Adipose tissue (tissue), 3 donors: ENCODE measurements around the gene CRYBG2. TPM values are rescaled to one million over a fixed set of nuclear protein-coding genes. Genes with fewer than 3 reads are reported as not detected.
"Not testable (repeated sequence)": the region's sequence is repeated elsewhere in the genome, so short reads cannot be mapped to it uniquely, and the experiment has no call there.

ENCODE experiments used
- H3K27ac ChIP-seq: one replicate; pipeline ENCODE4 v1.5.1; 2013; ENCODE audit warnings: low read depth, low read length
- WGBS, 3 donors: extraction: QIAGEN DNeasy Blood & Tissue Kit; methylation state at CpG; one replicate each; pipeline ENCODE4 v1.1.7; 2013; 5-methylcytosine and 5-hydroxymethylcytosine counted together
- polyA plus RNA-seq, 3 donors: library from polyadenylated mRNA; stranded (reverse); fragments of 200-250 nt; gene quantifications; one replicate each; pipeline ENCODE4 v1.2.3, GENCODE V29; 2013
- donor health status: healthy with polysubstance abuse.
- donor health status: Bipolar disorder and iron deficiency.
- donor health status: healthy.

Gene CRYBG2
- polyA plus RNA-seq, 3 donors, result 0.14 to 0.18 TPM; not detected in 1

GRCh38 chr1:26373789-26374188 is 19.9 kb upstream of the CRYBG2 start:
- 58 to 64% (median 59%) methylated on average over 2 of the region's 2 CpGs for WGBS, 3 donors
- no peak overlapping the region for H3K27ac ChIP-seq

GRCh38 chr1:26373281-26373680 is 19.4 kb upstream of the CRYBG2 start:
- no peak overlapping the region for H3K27ac ChIP-seq
- 68 to 84% (median 80%) methylated on average over 4 of the region's 4 CpGs for WGBS, 3 donors

- H3K27ac ChIP-seq, result not testable (repeated sequence)
- WGBS, 3 donors, result 53 to 66% (median 63%) methylated on average over 3 of the region's 3 CpGs
Observed at GRCh38 chr1:26372611-26373010, 18.7 kb upstream of the CRYBG2 start, which contains the start of gene ZNF683. ZNF683 (minus strand) TSS chr1:26372750; CDS start chr1:26368571, 4,179 bp downstream.

GRCh38 chr1:26372039-26372438 is 18.1 kb upstream of the CRYBG2 start:
- H3K27ac ChIP-seq, result no peak overlapping the region
- 82 to 92% (median 90%) methylated on average over 5 of the region's 5 CpGs for WGBS, 3 donors

- H3K27ac ChIP-seq, result no peak overlapping the region
- WGBS, 3 donors, result 54 to 64% (median 56%) methylated on average over 6 of the region's 6 CpGs
Observed at GRCh38 chr1:26370591-26371382, 16.9 kb upstream of the CRYBG2 start.

GRCh38 chr1:26368486-26368885 is 14.6 kb upstream of the CRYBG2 start:
- H3K27ac ChIP-seq, result no peak overlapping the region
- 90 to 97% (median 94%) methylated on average over 3 of the region's 3 CpGs for WGBS, 3 donors

- no peak overlapping the region for H3K27ac ChIP-seq
- whole genome bisulfite sequencing, 3 donors, result 77 to 85% (median 80%) methylated on average over 4 of the region's 4 CpGs
Observed at GRCh38 chr1:26368006-26368405, 14.1 kb upstream of the CRYBG2 start.

GRCh38 chr1:26367441-26367840 is 13.5 kb upstream of the CRYBG2 start:
- no peak overlapping the region for H3K27ac ChIP-seq
- WGBS, 3 donors, result 84 to 93% (median 87%) methylated on average over 6 of the region's 6 CpGs

- 38 to 58% (median 38%) methylated on average over 9 of the region's 9 CpGs for WGBS, 3 donors
- no peak overlapping the region for H3K27ac ChIP-seq
Observed at GRCh38 chr1:26364956-26365355, 11.0 kb upstream of the CRYBG2 start.

GRCh38 chr1:26363549-26364448 is 9.9 kb upstream of the CRYBG2 start:
- no peak overlapping the region for H3K27ac ChIP-seq
- WGBS, 3 donors, result 29 to 35% (median 30%) methylated on average over 26 of the region's 26 CpGs

GRCh38 chr1:26362331-26362730 is 8.4 kb upstream of the CRYBG2 start:
- 87 to 97% (median 89%) methylated on average over 3 of the region's 3 CpGs for WGBS, 3 donors
- H3K27ac ChIP-seq, result no peak overlapping the region

- WGBS, 3 donors, result 86 to 89% (median 88%) methylated on average over 11 to 12 of the region's 12 CpGs
- no peak overlapping the region for H3K27ac ChIP-seq
Observed at GRCh38 chr1:26361605-26362122, 7.7 kb upstream of the CRYBG2 start.

GRCh38 chr1:26360807-26361604 is 7.1 kb upstream of the CRYBG2 start:
- 51 to 66% (median 57%) methylated on average over 27 of the region's 27 CpGs for WGBS, 3 donors
- no peak overlapping the region for H3K27ac ChIP-seq

GRCh38 chr1:26359981-26360806 is 6.3 kb upstream of the CRYBG2 start:
- 3% methylated on average over 66 to 67 of the region's 67 CpGs for WGBS, 3 donors
- no peak overlapping the region for H3K27ac ChIP-seq

- H3K27ac ChIP-seq, result no peak overlapping the region
- WGBS, 3 donors, result 38 to 59% (median 55%) methylated on average over 15 of the region's 15 CpGs
Observed at GRCh38 chr1:26358411-26359384, 4.8 kb upstream of the CRYBG2 start.

- 77 to 85% (median 83%) methylated on average over 10 of the region's 10 CpGs for WGBS, 3 donors
Observed at GRCh38 chr1:26357121-26357602, 3.2 kb upstream of the CRYBG2 start.

More at GRCh38 chr1:26357121-26357602, 3.2 kb upstream of the CRYBG2 start:
- H3K27ac ChIP-seq, result no peak overlapping the region
